ENCODE measurements around the gene PPP2R1A.

GRCh38 chr19:52227980-52228379 is 38.1 kb downstream of the PPP2R1A start:
- TF ChIP-seq CTCF (IDR thresholded peaks at IDR 0.05), result no peak
- TF ChIP-seq POLR2A (IDR thresholded peaks at IDR 0.05), result no peak
